Tibial nerve (tissue), 4 donors: Measurements from ENCODE around the gene MRPL27. TPM values are rescaled to one million over a fixed set of nuclear protein-coding genes. Genes with fewer than 3 reads are reported as not detected.

Experiments
- DNase-seq, 2 donors: peaks; one replicate each; pipeline ENCODE4 v3.0.0-alpha.2; 2019; ENCODE audit warnings: low spot score in 2 of 2
- H3K27ac ChIP-seq, 4 donors: fragments of 200-600 bp; sonication (generic) in 3 of 4; one replicate each; pipeline ENCODE4 v1.5.1; 2017 to 2019; ENCODE audit warnings: mild to moderate bottlenecking in 1 of 4
- H3K27me3 ChIP-seq, 2 donors: fragments of 200-600 bp; sonication (generic) in 1 of 2; one replicate each; pipeline versions ENCODE4 v1.5.1 to v1.6.0; 2017 to 2019
- H3K36me3 ChIP-seq, 3 donors: fragments of 200-600 bp; sonication (generic); one replicate each; pipeline ENCODE4 v1.5.1; 2018 to 2019
- H3K4me1 ChIP-seq, 4 donors: fragments of 200-600 bp; sonication (generic) in 3 of 4; one replicate each; pipeline ENCODE4 v1.5.1; 2017 to 2019
- H3K4me3 ChIP-seq, 4 donors: fragments of 200-600 bp; sonication (generic) in 3 of 4; one replicate each; pipeline ENCODE4 v1.5.1; 2017 to 2019; ENCODE audit warnings: mild to moderate bottlenecking in 1 of 4, moderate library complexity in 1 of 4
- H3K9me3 ChIP-seq, 4 donors: fragments of 200-600 bp; sonication (generic) in 3 of 4; one replicate each; pipeline ENCODE4 v1.5.1; 2017 to 2019
- EP300 ChIP-seq, 2 donors: sonication (generic); formaldehyde crosslinking; IDR thresholded peaks; one replicate each; pipeline ENCODE4 v1.6.1; 2017; ENCODE audit warnings: antibody characterized with exemption in 2 of 2, mild to moderate bottlenecking in 1 of 2
- POLR2A ChIP-seq, 2 donors: fragments of 450-650 bp; IDR thresholded peaks; one replicate each; pipeline ENCODE4 v1.6.1; 2017; ENCODE audit warnings: antibody characterized with exemption in 2 of 2, mild to moderate bottlenecking in 2 of 2, moderate library complexity in 2 of 2
- WGBS, 2 donors: methylation state at CpG; one replicate each; pipeline ENCODE4 v1.1.5; 2018; 5-methylcytosine and 5-hydroxymethylcytosine counted together
- total RNA-seq, 4 donors: library from RNA; depleted of rRNA; stranded (reverse); fragments of >200 nt; gene quantifications; one replicate each; pipeline ENCODE4 v1.1.0, GENCODE V29; 2016
- TF ChIP-seq, protein P1 (sequence below), 5 experiments: fragments of 200-600 bp in 3 of 5; fragments of 450-650 bp in 2 of 5; sonication (generic) in 3 of 5; IDR thresholded peaks; one replicate each; pipeline ENCODE4 v1.5.1; 2016 to 2019; ENCODE audit warnings: antibody characterized with exemption in 5 of 5, mild to moderate bottlenecking in 3 of 5, moderate library complexity in 2 of 5

The MRPL27 gene
- total RNA-seq, 4 donors from 2014 or later: 32.4 to 45.9 (median 34.9) TPM

DNA sequence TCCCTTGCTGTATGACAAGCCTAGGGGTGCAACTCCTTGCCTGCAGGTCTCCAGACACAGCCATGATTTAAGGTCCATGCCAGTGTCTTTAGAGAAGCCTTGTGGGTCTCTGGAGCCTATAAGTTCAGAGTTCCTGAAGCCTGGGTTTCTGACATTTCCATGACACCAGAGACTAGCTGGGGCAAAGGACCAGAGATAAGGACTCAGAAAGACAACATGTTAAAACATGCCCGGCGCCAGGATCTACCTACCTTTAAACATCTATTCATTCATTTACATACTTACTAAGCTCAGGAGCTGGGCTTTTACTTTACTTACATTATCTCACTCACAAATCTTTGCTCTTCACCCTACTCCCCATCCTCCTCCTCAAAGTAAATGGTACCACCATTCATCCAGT lies 1.5 kb downstream of the MRPL27 start:
- DNase-seq: no peak
- H3K36me3 ChIP-seq: peaks cover 0 to 40% (median 23%) of the 10 kb centered on the region in 3 donors
- WGBS, 2 donors: 92 to 94% methylated on average over 2 of the region's 2 CpGs
- TF ChIP-seq EP300 (IDR thresholded peaks at IDR 0.05) (no peak), POLR2A (IDR thresholded peaks at IDR 0.05) (no peak)
- TF ChIP-seq, protein P1, sequence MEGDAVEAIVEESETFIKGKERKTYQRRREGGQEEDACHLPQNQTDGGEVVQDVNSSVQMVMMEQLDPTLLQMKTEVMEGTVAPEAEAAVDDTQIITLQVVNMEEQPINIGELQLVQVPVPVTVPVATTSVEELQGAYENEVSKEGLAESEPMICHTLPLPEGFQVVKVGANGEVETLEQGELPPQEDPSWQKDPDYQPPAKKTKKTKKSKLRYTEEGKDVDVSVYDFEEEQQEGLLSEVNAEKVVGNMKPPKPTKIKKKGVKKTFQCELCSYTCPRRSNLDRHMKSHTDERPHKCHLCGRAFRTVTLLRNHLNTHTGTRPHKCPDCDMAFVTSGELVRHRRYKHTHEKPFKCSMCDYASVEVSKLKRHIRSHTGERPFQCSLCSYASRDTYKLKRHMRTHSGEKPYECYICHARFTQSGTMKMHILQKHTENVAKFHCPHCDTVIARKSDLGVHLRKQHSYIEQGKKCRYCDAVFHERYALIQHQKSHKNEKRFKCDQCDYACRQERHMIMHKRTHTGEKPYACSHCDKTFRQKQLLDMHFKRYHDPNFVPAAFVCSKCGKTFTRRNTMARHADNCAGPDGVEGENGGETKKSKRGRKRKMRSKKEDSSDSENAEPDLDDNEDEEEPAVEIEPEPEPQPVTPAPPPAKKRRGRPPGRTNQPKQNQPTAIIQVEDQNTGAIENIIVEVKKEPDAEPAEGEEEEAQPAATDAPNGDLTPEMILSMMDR (IDR thresholded peaks at IDR 0.05): no peak
- H3K27ac ChIP-seq: no peak overlapping the region
- peaks cover 0 to 26% (median 16%) of the 10 kb centered on the region in 4 donors for H3K4me1 ChIP-seq
- H3K27me3 ChIP-seq: no peaks in the 10 kb centered on the region
- H3K4me3 ChIP-seq: no peak overlapping the region
- no peaks in the 10 kb centered on the region for H3K9me3 ChIP-seq

DNA sequence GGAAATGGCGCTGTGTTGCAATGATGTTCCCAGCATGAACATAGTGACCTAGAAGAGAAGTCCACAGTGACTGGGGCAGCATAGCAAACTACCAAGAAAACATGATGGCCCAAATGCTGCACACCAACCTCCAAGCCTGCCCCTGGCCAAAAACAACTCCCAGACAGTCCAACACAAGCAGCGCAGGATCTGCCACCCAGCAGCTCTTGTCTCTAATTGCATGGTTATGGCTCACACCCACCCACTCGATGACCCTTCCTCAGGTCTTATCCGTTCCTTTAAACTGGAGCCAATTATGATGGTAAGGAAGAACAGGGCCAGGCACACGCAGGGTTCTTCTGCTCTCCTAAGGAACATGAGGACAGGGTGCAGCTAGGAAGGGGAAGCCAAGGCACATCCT lies 2.9 kb downstream of the MRPL27 start:
- no peak for DNase-seq
- TF ChIP-seq, protein P1 (IDR thresholded peaks at IDR 0.05): no peak
- TF ChIP-seq POLR2A (IDR thresholded peaks at IDR 0.05): no peak
- no peak for TF ChIP-seq EP300 (IDR thresholded peaks at IDR 0.05)
- Histone ChIP-seq H3K4me3 (no peak overlapping the region), H3K27ac (no peak overlapping the region), H3K27me3 (no peaks in the 10 kb centered on the region), H3K36me3 (peaks cover 0 to 54% (median 28%) of the 10 kb centered on the region in 3 donors), H3K4me1 (peaks cover 0 to 26% (median 16%) of the 10 kb centered on the region in 4 donors), H3K9me3 (no peaks in the 10 kb centered on the region)
- WGBS, 2 donors: 85 to 95% methylated on average over 5 of the region's 5 CpGs

DNA sequence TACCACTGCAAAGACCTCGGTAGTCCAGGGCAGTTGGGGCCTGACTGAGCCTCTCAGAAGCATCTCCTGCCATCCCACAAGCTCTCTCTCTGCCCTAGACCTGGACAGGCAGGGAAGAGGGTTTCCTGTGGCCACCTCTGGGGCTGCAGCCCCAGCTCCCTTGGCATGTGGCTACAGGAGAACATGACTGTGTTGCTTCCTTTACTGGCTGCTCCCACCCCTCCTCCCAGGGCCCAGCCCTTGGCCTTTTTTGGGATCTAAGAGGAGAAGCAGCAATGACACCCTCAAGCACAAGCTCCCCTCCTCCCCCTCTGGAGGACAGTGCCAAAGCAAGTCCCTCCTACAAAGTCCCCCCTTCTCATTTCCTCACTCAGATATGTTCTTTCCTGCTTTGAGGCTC lies 5.6 kb downstream of the MRPL27 start:
- Histone ChIP-seq H3K4me1 (peaks cover 0 to 40% (median 26%) of the 10 kb centered on the region in 4 donors), H3K27me3 (no peaks in the 10 kb centered on the region), H3K9me3 (no peaks in the 10 kb centered on the region), H3K36me3 (peaks cover 0 to 61% (median 28%) of the 10 kb centered on the region in 3 donors), H3K4me3 (no peak overlapping the region), H3K27ac (no peak overlapping the region)
- WGBS, 2 donors: 77 to 100% methylated on average over 1 of the region's 1 CpG
- TF ChIP-seq EP300 (IDR thresholded peaks at IDR 0.05): no peak
- TF ChIP-seq, protein P1 (IDR thresholded peaks at IDR 0.05): no peak
- no peak for TF ChIP-seq POLR2A (IDR thresholded peaks at IDR 0.05)
- DNase-seq: no peak

DNA sequence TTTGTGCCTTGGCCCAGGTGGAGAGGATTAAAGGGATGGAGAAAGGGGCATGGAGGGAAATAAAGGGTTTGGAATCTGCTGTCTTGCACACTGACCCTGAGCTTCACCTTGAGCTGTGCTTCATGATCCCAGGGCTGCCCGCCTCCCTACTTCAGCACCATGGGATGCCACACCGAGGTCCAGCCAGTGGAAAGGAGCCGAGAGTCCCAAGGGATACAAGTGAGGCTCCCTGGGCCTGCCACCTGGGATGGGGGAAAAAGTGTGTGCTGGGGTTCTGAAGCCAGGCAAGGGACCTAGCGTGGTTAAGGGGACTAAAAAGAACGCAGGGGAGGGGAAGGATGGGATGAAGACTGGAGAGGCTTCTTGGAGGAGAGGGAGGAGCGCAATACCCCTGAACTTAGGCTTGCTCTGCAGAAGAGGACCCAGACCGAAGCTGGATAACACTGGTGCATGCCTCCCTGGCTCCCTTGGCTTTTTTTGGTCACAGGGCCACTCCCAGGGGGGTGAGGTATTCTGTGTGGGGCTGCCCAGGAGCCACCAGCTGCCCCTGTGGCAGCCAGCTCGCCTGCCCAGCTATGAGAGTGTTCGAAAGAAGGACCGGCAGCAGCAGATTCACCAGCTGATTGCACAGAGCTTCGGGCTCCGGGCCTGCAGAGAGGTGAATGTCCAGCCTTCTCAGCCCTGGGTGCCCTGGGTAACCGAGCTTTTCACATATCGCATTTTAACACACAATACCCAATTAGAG lies 7.2 kb downstream of the MRPL27 start:
- no peak for DNase-seq
- no peaks in the 10 kb centered on the region for H3K27me3 ChIP-seq
- H3K27ac ChIP-seq: no peak overlapping the region
- 85 to 86% methylated on average over 14 of the region's 14 CpGs for WGBS, 2 donors
- no peaks in the 10 kb centered on the region for H3K9me3 ChIP-seq
- TF ChIP-seq, protein P1 (IDR thresholded peaks at IDR 0.05): no peak
- TF ChIP-seq POLR2A (IDR thresholded peaks at IDR 0.05): no peak
- no peak for TF ChIP-seq EP300 (IDR thresholded peaks at IDR 0.05)
- H3K4me3 ChIP-seq: no peak overlapping the region
- peaks cover 0 to 28% (median 17%) of the 10 kb centered on the region in 4 donors for H3K4me1 ChIP-seq
- H3K36me3 ChIP-seq: peaks cover 0 to 63% (median 28%) of the 10 kb centered on the region in 3 donors

DNA sequence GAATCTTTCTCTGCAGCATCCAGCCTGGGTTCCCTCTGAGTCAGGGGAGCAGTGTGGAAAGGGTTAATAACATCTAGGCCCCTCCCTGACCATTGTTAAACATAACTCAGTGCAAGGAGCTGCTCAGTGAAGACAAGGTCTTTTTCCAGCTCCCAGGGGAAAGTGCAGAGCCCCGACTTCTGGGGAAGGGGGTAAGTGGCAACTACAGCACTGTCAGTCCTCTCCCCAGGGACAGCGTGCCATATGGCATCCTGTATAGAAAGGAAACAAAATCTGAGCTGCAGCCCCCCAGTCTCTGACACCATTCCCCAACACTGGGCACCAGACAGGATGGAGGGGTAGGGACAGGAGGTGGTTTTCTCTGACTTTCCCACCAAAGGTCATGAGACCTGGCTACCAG lies 7.8 kb downstream of the MRPL27 start:
- H3K36me3 ChIP-seq: peaks cover 0 to 65% (median 24%) of the 10 kb centered on the region in 3 donors
- WGBS, 2 donors: 49 to 57% methylated on average over 2 of the region's 2 CpGs
- H3K4me1 ChIP-seq: peaks cover 0 to 28% (median 17%) of the 10 kb centered on the region in 4 donors
- H3K9me3 ChIP-seq: no peaks in the 10 kb centered on the region
- no peak overlapping the region for H3K4me3 ChIP-seq
- no peaks in the 10 kb centered on the region for H3K27me3 ChIP-seq
- no peak overlapping the region for H3K27ac ChIP-seq
- DNase-seq: no peak
- TF ChIP-seq, protein P1 (IDR thresholded peaks at IDR 0.05): no peak
